NCI-H146 (cell line): Measurements from ENCODE around the gene HOXD4.

Source experiments
- DNase-seq: peaks from one replicate; lab custom pipeline; 2025; lab: John Stamatoyannopoulos, UW

The HOXD4 gene

DNA sequence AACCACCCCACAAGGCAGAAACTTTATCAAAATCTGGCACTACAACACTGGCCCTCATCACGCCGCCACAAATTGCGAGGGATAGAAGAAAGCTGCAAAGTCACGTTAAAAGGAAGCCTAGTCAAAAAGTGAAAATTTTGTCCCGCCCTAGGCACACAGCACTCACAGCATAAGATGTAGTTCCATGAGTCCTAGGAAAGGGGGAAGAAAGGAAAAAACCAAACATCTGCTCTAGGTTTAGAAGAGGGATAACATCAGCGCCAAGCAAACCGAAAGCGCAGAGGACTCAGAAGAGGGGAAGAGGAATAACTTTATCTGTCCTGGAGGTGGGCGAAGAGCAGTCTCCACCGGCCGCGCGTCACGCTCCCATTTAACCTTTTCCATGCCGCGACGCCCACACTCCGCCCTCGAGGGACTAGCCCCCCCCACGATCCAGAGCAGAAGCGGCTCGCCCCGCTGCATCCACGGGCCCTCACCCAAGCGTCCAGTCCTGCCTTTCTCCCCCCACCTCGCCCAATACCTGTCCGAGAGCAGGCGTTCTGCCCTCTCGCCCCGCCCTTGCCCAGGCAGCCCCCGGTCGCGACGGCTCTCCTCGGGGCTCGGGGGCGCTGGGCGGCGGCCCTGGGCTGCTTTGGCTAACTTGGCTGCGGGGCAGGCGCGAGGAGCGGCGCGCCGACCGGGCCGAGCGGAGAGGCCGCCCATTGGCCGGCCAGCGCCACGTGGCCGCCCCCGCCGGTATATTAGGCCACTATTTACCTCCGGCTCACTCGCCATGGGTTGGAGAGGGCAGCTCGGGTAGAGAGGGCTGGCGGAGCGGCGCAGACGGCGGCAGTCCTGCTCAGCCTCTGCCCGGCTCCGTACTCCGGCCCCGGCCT is 36.8 kb downstream of the HOXD4 start, which contains the start of gene HOXD1:
Gene HOXD1 (plus strand): TSS at position 770 of the 875 bp plus-strand sequence. CDS start 134 bp downstream, outside the sequence.
- DNase-seq = peak; percentile 76

DNA sequence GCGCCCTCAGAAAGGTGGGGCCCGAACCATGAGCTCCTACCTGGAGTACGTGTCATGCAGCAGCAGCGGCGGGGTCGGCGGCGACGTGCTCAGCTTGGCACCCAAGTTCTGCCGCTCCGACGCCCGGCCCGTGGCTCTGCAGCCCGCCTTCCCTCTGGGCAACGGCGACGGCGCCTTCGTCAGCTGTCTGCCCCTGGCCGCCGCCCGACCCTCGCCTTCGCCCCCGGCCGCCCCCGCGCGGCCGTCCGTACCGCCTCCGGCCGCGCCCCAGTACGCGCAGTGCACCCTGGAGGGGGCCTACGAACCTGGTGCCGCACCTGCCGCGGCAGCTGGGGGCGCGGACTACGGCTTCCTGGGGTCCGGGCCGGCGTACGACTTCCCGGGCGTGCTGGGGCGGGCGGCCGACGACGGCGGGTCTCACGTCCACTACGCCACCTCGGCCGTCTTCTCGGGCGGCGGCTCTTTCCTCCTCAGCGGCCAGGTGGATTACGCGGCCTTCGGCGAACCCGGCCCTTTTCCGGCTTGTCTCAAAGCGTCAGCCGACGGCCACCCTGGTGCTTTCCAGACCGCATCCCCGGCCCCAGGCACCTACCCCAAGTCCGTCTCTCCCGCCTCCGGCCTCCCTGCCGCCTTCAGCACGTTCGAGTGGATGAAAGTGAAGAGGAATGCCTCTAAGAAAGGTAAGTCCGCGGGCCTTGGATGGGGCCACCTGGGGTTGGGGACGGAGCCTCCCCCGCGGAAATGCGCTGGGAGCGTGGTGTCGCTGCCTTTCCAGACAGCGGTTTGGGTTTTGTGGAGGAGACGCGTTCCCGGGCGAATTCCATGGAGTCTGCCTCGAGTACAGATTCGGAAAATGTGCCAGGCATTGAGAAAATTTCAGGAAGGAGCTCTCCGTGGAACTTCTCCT is 37.7 kb downstream of the HOXD4 start:
- peak; percentile 68 for DNase-seq

DNA sequence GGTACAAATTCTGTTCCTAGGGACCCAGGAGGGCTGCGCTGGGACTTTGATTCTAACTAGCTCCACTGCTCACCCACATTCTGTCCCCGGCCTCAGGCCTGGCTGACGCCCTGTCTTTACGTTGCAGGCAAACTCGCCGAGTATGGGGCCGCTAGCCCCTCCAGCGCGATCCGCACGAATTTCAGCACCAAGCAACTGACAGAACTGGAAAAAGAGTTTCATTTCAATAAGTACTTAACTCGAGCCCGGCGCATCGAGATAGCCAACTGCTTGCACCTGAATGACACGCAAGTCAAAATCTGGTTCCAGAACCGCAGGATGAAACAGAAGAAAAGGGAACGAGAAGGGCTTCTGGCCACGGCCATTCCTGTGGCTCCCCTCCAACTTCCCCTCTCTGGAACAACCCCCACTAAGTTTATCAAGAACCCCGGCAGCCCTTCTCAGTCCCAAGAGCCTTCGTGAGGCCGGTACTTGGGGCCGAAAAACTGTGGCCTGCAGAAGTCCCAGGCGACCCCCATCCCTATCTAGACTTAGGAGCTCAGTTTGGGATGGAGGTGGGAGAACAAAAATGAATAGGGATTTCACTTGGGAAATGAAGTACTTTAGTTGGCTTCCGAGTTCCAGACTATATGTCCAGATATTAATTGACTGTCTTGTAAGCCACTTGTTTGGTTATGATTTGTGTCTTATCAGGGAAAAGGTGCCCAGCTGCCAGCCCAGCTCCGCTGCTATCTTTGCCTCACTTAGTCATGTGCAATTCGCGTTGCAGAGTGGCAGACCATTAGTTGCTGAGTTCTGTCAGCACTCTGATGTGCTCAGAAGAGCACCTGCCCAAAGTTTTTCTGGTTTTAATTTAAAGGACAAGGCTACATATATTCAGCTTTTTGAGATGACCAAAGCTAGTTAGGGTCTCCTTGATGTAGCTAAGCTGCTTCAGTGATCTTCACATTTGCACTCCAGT is 38.6 kb downstream of the HOXD4 start:
- peak; percentile 14 for DNase-seq

DNA sequence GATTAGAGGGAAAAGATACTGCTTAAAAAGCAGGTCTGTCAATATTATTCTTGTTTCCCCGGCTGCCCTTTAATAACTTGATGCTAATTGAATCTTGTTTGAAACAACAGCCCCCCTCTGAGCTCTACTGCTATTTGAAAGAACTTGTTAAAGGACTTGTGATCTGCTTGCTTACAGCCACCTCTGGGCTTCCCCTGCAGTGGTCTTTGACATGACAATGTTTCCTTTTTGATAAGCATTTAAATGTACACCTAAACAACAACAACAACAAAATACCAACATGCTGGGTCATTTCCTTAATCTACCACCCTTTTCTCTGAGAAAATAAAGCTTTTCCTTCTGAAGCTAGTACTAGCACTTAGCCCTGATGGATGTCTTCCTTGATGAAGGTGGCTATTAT is 41.0 kb downstream of the HOXD4 start:
- peak; percentile 10 for DNase-seq

DNA sequence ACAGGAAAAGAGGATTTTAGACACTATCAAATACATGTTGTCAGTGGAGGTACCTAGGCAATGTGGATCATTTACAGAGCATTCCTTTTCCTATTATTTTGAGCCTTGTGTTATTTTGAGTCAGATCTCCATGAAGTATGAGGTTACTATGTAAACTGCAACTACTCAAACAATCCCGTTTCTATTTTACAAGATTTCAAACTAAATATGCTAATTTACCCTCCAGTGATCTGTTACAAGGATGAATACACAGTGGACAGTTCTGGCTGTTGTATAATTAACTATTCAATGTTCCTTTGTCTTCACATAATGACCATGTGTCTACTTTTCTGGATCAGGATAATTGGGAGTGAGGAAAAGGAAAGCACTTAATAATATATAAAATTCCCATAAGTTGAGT is 41.7 kb downstream of the HOXD4 start:
- peak; percentile 15 for DNase-seq

DNA sequence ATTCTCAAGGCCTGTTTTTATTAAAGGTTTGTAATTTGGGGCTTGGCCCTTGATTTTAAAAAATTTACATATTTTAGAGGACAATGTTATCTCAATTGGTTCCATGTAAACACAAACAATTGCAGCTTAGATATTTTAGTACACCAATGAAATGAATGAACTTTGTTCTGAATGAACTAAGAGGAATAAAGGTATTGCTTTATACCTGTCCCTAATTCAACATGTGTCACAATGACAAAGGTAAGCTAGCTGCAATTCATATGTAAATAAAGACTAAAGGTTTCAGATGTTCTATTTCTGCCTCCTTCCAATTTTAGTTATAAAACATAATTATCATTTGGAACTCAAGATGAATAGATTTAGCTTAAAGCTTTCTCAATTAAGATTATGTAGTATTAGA is 48.6 kb downstream of the HOXD4 start:
- DNase-seq = no peak

DNA sequence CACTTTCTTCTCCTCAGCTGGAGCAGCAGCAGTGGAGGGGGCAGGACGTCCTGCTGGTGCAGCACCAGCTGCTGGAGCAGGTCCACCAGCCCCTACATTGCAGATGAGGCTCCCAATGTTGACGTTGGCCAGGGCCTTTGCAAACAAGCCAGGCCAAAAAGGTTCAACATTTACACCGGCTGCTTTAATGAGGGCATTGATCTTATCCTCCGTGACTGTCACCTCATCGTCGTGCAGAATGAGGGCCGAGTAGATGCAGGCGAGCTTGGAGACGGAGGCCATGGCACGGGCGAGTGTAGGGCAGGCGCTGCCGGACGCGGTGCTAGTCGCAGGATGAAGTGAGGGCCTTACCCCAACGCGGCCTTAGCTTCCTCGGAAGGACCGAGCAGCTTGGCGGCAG is 49.6 kb downstream of the HOXD4 start:
- DNase-seq = no peak

DNA sequence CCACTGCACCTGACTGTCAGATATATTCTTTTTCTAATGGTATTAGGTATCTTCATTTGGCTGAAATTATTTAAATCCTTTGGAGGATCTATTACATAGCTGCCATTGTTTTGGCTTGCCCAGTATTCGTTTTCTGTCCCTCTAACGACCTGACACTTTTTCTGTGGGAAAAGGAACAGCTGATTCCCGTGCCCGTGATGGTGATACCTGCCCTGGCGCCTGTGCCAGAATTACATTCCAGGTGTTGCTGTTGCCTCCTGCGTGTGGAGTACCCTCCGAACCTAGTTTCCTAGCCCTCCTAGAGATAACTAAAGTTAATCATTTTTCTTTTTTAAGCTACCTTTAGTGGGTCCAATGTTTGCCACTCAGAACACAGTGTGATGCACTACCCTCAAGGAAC is 51.1 kb downstream of the HOXD4 start:
- DNase-seq = no peak
